ENCODE data around the gene VPS29. TPM values are rescaled to one million over a fixed set of nuclear protein-coding genes. Genes with fewer than 3 reads are reported as not detected.

The VPS29 gene
- total RNA-seq, 1 experiment from 2014 or later = 66.3 TPM

GRCh38 chr12:110453569-110454296 lies 48.2 kb downstream of the VPS29 start:
- DNase-seq (ENCODE audit: low spot score) = no peak
- CTCF ChIA-PET = no interaction called here

More at GRCh38 chr12:110453569-110454296, 48.2 kb downstream of the VPS29 start:
- no peak for ATAC-seq
- POLR2A ChIA-PET = no interaction called here
- TF ChIP-seq NFE2L1 (CRISPR knock-in tag; IDR thresholded peaks at IDR 0.05) = no peak
- no peak for TF ChIP-seq SMAD4 (CRISPR knock-in tag; IDR thresholded peaks at IDR 0.05)
- no peak for TF ChIP-seq JAZF1 (CRISPR knock-in tag; IDR thresholded peaks at IDR 0.05)
- TF ChIP-seq ZBTB21 (CRISPR knock-in tag; IDR thresholded peaks at IDR 0.05; ENCODE audit: borderline replicate concordance) = no peak
- TF ChIP-seq CREB1 (CRISPR knock-in tag; IDR thresholded peaks at IDR 0.05) = no peak
- no peak for TF ChIP-seq E2F4 (CRISPR knock-in tag; IDR thresholded peaks at IDR 0.05; ENCODE audit: borderline replicate concordance, low read depth)
- no peak for TF ChIP-seq ZSCAN18 (CRISPR knock-in tag; IDR thresholded peaks at IDR 0.05)
- no peak for TF ChIP-seq CTCF (IDR thresholded peaks at IDR 0.05)
- TF ChIP-seq, protein P1, sequence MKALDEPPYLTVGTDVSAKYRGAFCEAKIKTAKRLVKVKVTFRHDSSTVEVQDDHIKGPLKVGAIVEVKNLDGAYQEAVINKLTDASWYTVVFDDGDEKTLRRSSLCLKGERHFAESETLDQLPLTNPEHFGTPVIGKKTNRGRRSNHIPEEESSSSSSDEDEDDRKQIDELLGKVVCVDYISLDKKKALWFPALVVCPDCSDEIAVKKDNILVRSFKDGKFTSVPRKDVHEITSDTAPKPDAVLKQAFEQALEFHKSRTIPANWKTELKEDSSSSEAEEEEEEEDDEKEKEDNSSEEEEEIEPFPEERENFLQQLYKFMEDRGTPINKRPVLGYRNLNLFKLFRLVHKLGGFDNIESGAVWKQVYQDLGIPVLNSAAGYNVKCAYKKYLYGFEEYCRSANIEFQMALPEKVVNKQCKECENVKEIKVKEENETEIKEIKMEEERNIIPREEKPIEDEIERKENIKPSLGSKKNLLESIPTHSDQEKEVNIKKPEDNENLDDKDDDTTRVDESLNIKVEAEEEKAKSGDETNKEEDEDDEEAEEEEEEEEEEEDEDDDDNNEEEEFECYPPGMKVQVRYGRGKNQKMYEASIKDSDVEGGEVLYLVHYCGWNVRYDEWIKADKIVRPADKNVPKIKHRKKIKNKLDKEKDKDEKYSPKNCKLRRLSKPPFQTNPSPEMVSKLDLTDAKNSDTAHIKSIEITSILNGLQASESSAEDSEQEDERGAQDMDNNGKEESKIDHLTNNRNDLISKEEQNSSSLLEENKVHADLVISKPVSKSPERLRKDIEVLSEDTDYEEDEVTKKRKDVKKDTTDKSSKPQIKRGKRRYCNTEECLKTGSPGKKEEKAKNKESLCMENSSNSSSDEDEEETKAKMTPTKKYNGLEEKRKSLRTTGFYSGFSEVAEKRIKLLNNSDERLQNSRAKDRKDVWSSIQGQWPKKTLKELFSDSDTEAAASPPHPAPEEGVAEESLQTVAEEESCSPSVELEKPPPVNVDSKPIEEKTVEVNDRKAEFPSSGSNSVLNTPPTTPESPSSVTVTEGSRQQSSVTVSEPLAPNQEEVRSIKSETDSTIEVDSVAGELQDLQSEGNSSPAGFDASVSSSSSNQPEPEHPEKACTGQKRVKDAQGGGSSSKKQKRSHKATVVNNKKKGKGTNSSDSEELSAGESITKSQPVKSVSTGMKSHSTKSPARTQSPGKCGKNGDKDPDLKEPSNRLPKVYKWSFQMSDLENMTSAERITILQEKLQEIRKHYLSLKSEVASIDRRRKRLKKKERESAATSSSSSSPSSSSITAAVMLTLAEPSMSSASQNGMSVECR (CRISPR knock-in tag; IDR thresholded peaks at IDR 0.05; ENCODE audit: borderline replicate concordance) = no peak
- no peak for TF ChIP-seq NFYB (CRISPR knock-in tag; conservative IDR thresholded peaks at IDR 0.05; ENCODE audit: low read depth)
- TF ChIP-seq NR2C2 (CRISPR knock-in tag; IDR thresholded peaks at IDR 0.05) = no peak
- TF ChIP-seq, protein P2, sequence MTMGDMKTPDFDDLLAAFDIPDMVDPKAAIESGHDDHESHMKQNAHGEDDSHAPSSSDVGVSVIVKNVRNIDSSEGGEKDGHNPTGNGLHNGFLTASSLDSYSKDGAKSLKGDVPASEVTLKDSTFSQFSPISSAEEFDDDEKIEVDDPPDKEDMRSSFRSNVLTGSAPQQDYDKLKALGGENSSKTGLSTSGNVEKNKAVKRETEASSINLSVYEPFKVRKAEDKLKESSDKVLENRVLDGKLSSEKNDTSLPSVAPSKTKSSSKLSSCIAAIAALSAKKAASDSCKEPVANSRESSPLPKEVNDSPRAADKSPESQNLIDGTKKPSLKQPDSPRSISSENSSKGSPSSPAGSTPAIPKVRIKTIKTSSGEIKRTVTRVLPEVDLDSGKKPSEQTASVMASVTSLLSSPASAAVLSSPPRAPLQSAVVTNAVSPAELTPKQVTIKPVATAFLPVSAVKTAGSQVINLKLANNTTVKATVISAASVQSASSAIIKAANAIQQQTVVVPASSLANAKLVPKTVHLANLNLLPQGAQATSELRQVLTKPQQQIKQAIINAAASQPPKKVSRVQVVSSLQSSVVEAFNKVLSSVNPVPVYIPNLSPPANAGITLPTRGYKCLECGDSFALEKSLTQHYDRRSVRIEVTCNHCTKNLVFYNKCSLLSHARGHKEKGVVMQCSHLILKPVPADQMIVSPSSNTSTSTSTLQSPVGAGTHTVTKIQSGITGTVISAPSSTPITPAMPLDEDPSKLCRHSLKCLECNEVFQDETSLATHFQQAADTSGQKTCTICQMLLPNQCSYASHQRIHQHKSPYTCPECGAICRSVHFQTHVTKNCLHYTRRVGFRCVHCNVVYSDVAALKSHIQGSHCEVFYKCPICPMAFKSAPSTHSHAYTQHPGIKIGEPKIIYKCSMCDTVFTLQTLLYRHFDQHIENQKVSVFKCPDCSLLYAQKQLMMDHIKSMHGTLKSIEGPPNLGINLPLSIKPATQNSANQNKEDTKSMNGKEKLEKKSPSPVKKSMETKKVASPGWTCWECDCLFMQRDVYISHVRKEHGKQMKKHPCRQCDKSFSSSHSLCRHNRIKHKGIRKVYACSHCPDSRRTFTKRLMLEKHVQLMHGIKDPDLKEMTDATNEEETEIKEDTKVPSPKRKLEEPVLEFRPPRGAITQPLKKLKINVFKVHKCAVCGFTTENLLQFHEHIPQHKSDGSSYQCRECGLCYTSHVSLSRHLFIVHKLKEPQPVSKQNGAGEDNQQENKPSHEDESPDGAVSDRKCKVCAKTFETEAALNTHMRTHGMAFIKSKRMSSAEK (CRISPR knock-in tag; IDR thresholded peaks at IDR 0.05; ENCODE audit: borderline replicate concordance) = no peak
- no peak for TF ChIP-seq ZNF232 (CRISPR knock-in tag; IDR thresholded peaks at IDR 0.05)
- TF ChIP-seq, protein P3, sequence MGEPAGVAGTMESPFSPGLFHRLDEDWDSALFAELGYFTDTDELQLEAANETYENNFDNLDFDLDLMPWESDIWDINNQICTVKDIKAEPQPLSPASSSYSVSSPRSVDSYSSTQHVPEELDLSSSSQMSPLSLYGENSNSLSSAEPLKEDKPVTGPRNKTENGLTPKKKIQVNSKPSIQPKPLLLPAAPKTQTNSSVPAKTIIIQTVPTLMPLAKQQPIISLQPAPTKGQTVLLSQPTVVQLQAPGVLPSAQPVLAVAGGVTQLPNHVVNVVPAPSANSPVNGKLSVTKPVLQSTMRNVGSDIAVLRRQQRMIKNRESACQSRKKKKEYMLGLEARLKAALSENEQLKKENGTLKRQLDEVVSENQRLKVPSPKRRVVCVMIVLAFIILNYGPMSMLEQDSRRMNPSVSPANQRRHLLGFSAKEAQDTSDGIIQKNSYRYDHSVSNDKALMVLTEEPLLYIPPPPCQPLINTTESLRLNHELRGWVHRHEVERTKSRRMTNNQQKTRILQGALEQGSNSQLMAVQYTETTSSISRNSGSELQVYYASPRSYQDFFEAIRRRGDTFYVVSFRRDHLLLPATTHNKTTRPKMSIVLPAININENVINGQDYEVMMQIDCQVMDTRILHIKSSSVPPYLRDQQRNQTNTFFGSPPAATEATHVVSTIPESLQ (CRISPR knock-in tag; IDR thresholded peaks at IDR 0.05) = no peak
- no peak for TF ChIP-seq FOXJ3 (CRISPR knock-in tag; IDR thresholded peaks at IDR 0.05; ENCODE audit: borderline replicate concordance)
- no peak for TF ChIP-seq ZNF512 (CRISPR knock-in tag; IDR thresholded peaks at IDR 0.05; ENCODE audit: borderline replicate concordance)
- no peak for TF ChIP-seq FOXP1 (CRISPR knock-in tag; IDR thresholded peaks at IDR 0.05; ENCODE audit: borderline replicate concordance)
- no peaks in the 10 kb centered on the region; the same call in 1 of the 2 replicates for H3K27me3 Mint-ChIP-seq (ENCODE audit: low read depth)
- no peaks in the 10 kb centered on the region for H3K9me3 Mint-ChIP-seq
- H3K36me3 Mint-ChIP-seq = peaks cover 26% of the 10 kb centered on the region
- H3K4me1 Mint-ChIP-seq = peaks cover 7% of the 10 kb centered on the region; the same call in 1 of the 2 replicates
- H3K4me3 Mint-ChIP-seq = no peak overlapping the region
- no peak overlapping the region for H3K27ac Mint-ChIP-seq

Measured in WTC11 (cell line).